CD4-positive, alpha-beta T cell treated with Interleukin-21 for 1 hour (primary cell): Measurements from ENCODE around the gene GATAD2B.

ENCODE experiments used
- DNase-seq: peaks from one replicate; pipeline ENCODE4 v3.0.0-alpha.2; 2020

The GATAD2B gene

GRCh38 chr1:153827168-153827964 lies 95.4 kb downstream of the GATAD2B start:
- no peak for DNase-seq

DNA sequence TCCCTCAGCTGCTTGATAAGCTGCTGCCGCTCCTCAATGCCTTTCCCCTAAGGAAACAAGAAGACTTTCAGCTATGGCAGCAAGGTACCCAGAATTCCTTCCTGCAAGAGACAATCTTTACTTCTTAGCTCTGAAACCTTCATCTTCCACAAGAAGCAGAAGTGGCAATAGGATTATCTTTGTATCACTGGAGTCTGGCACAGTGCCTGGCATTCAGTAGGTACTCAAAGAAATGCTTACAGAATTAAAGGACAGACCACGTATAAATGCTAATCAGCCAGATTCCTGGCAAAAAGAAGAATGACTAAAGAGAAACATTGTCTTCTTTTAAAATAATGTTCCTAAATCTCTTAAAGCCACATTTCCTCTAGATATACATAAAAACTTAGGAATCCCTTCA lies 103.9 kb downstream of the GATAD2B start:
- DNase-seq, result no peak

- DNase-seq, result no peak
Measured at GRCh38 chr1:153816283-153816889, 106.4 kb downstream of the GATAD2B start.

GRCh38 chr1:153805886-153806719 lies 116.7 kb downstream of the GATAD2B start:
- DNase-seq, result no peak

- peak; percentile 87 for DNase-seq
Measured at GRCh38 chr1:153805042-153805745, 117.6 kb downstream of the GATAD2B start.

DNA sequence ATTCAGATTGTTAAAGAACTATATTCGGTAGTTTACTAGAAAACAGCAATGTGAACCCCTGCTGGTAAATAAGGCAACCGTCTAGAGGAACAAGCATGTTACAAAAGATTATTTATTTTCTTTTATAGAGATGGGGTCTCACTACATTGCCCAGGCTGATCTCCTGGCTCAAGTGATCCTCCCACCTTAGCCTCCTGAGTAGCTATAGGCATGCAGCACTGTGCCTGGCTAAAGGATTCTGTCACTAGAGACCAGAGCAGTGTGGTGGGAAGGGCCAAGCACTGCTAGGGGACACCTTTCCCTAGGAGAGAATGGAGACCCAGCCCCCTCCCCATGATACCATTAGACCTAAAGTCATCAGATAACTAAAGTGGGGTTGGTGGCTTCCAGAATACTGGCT lies 118.7 kb downstream of the GATAD2B start:
- no peak for DNase-seq

DNA sequence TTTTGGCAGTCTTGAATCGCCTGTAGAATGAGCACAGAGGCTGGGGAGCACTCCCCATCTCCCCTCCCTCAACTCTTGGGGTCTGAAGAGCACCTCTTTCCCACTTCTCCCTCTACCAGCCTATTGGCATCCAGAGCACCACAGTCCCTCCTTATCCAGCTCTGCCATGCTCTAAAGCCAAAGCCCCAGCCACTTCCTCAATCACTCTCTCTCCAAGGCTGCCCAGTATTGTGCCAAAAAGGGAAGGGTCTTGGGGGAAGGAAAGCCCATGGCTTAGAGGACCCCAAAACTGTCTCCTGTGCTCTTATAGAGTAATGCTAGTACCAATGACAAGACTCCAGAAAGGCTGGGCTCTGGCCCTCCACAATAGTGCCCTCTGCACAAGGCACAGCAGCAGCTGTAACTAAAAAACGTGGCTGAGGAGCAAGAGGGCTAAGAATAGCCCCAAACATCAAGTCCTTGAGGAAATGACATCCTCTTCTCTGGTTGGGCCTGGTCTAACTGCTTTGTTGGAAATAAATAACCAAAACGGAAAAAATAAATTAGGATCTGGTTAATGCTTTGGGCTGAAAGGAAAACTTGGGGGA lies 119.2 kb downstream of the GATAD2B start:
- no peak for DNase-seq

- no peak for DNase-seq
Measured at GRCh38 chr1:153801786-153802697, 120.7 kb downstream of the GATAD2B start.

DNA sequence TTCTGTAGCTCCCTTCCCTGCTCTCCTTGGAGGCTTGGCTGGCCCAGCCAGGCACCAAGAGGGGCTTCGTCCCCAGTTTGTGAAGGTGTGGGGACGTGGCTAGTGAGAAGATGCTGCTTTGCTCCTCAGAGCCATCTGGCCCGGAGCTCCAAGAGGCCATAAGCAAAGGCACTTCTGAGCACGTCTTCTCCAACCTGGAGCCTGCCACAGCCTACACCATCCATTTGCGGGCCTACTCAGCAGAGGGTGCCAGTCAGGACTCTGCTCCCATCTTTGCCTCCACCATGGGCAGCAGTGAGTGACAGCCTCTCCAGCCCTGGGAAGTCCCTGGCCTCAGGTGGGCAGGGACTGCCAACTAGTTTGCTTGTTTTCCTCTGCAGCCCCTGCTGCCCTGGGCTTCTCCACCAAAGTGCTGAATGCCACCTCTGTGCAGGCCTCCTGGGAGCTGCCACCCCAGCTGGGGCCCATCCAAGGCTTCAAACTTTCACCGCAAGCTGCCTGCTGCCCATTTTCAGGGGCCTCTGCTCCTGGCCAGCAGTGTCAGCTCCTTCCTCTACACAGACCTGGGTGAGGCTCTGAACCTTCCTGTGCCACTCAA lies 121.6 kb downstream of the GATAD2B start:
- DNase-seq, result no peak

DNA sequence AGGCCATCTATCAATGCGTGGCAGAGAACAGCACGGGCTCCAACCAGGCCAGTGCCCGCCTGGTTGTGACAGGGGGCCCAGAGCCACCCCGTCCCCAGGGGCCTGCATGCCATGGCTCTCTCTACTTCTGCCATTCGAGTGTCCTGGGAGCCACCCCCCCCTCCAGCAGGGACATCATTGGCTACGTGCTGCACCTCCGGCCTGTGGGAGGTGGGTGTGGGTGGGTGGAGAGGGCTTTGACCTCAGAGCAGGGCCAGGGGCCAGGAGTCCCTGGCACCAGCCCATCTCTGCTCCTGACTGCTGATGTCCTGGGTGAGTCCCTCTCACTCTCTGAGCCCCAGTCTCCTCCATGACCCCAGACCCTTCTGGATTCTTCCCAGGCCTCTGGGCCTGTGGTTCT lies 122.3 kb downstream of the GATAD2B start:
- no peak for DNase-seq

DNA sequence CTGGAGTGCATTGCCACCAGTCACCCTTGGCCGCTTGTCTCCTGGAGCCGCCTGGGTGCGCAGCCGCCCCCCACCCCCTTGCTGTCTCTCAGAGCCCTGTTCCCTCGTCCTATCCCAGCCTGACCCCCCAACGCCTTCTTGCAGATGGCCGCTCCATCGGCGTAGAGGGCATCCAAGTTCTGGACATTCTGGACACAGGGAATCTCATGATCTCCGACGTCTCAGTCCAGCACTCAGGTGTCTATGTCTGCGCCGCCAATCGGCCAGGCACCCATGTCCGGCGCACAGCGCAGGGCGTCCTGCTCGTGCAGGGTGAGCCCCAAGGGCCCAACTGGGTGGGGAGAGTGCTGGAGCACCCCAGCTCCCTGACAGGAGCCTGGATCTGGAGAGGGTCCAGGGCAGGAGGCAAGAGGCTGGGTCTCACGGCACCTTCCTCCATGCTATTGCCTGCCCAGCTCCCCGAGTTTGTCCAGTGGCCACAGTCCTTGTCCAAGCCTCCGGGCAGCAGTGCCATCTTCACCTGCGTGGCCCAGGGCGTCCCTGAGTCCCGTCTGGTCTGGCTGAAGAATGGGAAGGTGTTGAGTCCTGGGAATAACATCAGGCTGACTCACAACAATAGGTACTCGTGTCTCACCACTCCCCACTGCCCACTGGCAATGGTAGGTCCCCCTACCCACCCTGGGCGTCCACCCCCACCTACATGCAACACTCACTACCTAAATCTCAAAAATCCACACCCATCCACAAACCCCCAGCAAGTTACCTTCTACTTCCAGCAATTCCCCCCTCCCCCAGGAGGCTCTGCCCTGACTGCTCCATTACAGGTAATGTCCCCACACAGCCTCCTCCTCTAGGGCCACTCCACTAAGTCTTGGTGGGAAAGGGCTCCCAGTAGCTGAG lies 123.0 kb downstream of the GATAD2B start:
- no peak for DNase-seq

DNA sequence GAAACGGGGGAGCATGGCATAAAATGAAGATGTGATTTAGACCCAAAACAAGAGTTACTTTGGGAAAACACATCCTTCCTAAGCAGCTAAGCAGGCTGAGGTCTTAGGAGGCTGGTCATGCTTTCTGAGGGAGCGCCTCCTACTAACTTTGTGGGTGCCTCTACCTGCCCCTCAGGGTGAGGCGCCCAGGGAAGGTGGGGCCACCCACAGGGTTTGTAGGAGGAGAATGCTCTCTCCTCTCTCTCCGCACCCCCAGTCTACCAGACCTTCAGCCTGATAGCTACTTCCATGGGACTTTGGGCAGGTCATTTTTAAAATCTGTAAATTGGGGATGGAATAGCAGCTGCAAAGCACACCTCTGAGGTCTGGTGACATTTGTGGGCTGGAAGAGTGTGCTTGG lies 123.8 kb downstream of the GATAD2B start:
- DNase-seq, result no peak

GRCh38 chr1:153798468-153798780 lies 124.3 kb downstream of the GATAD2B start:
- DNase-seq, result no peak

- peak; percentile 86 for DNase-seq
Measured at GRCh38 chr1:153796786-153797659, 125.7 kb downstream of the GATAD2B start.

GRCh38 chr1:153795934-153796785 lies 126.6 kb downstream of the GATAD2B start:
- no peak for DNase-seq

- DNase-seq, result no peak
Measured at GRCh38 chr1:153795330-153795837, 127.4 kb downstream of the GATAD2B start.

DNA sequence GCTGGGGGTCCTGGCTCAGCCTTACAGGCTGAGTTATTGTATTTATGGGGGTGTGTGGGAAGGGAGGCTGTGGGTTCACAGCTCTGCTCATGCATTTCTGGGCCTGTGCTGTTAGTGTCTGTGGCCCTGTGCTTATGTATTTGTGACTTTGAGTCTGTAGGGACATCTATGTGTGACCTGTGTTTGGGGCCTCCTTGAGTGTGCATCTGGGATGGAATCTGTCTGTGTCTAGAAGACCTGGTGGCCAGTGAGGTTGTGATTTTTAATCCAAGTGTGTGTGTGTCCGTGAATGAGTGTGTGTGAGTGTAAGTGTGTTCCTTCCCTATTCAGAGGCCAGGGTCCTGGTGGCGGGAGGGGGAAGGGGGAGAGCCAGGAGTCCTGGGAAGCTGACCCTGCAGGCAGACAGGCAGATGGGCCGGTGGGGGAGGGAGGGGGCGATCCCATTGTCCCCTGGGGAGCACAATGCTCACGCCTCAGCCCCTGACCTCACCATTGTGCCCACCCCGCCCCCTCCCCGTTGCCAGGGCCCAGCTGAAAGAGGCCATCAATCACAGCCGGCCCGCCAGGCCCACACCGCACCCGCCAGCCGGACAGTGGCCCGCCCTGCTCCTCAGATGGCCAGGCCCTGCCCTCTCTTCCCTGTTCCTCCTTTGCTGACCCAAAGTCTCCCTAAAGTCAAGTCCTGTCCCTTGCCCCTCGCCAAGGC lies 128.0 kb downstream of the GATAD2B start:
- no peak for DNase-seq
